ENCODE measurements around the gene TRIM63.

DNA sequence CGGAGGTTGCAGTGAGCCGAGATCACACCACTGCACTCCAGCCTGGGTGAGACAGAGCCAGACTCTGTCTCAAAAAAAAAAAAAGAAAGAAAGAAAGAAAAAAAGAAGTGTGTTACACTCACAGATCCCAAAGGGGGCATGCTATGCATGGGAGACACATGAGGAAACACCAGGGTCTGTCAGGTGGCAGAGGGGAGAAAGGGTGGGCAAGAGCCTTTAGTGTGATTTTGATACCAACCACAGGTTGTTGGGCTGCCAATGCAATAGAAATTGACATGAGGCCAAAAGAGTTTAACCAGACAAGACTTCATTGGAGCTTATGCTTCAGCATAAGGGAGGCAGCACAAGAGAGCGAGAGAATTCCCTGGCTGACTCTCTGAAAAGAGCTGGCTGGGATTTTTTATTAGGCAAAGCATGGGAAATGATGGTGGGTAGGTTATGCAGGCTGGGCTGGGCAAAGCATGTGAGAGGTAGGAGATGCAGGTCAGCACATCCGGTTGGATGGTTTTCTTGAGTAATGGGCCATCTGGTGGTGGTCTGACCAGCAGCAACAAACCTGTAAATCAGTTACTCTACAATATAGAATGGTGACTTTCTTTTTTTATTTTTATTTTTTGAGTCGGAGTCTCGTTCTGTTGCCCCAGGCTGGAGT, 57.5 kb downstream of the TRIM63 start:
- TF ChIP-seq, protein P1, sequence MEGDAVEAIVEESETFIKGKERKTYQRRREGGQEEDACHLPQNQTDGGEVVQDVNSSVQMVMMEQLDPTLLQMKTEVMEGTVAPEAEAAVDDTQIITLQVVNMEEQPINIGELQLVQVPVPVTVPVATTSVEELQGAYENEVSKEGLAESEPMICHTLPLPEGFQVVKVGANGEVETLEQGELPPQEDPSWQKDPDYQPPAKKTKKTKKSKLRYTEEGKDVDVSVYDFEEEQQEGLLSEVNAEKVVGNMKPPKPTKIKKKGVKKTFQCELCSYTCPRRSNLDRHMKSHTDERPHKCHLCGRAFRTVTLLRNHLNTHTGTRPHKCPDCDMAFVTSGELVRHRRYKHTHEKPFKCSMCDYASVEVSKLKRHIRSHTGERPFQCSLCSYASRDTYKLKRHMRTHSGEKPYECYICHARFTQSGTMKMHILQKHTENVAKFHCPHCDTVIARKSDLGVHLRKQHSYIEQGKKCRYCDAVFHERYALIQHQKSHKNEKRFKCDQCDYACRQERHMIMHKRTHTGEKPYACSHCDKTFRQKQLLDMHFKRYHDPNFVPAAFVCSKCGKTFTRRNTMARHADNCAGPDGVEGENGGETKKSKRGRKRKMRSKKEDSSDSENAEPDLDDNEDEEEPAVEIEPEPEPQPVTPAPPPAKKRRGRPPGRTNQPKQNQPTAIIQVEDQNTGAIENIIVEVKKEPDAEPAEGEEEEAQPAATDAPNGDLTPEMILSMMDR (conservative IDR thresholded peaks at IDR 0.05 in 1 of 2, IDR thresholded peaks at IDR 0.05 in 1 of 2; ENCODE audit: low read depth in 1 of 2, low read length in 2 of 2) = peak in 1 of 2 donors; percentile 3
- TF ChIP-seq EZH2 (IDR thresholded peaks at IDR 0.05; ENCODE audit: low read length, missing control alignments) = no peak
